K562 (cell line): ENCODE data around the gene ATG4D. TPM values are rescaled to one million over a fixed set of nuclear protein-coding genes. Genes with fewer than 3 reads are reported as not detected.
A peak's percentile ranks its signal among the peaks of the same experiment; 100 is the strongest.

Experiments used
- ATAC-seq: fragments of 200-7000 bp; cut with Tn5 transposase; 3 replicates; pipeline ENCODE4 v1.9.1; 2020; ENCODE audit warnings: moderate library complexity
- BruUV-seq: library from RNA; stranded (reverse); fragments of 400-500 nt; replicated peaks from 2 replicates; lab custom pipeline; 2021; lab: Mats Ljungman, UMichigan
- CTCF ChIA-PET: fragments of 300-600 bp; formaldehyde crosslinking; extraction: SDS; loops from one replicate; lab custom pipeline; 2021; ENCODE audit warnings: low intra/inter-chr PET ratio; lab: Yijun Ruan, JAX
- POLR2A ChIA-PET: fragments of 300-600, 350-650 bp; sonication (Branson Sonifier 250); formaldehyde crosslinking; extraction: SDS; loops from one replicate; lab custom pipeline; 2021; ENCODE audit warnings: antibody characterized with exemption, inconsistent platforms; lab: Yijun Ruan, JAX
- DNase-seq, 4 experiments: peaks; one replicate each; pipeline versions ENCODE4 v3.0.0 to v3.0.0-alpha.2; 2011 to 2018; ENCODE audit warnings: low spot score in 3 of 4, mixed read lengths in 3 of 4; ENCODE audit errors: extremely low read depth in 1 of 4
- FAIRE-seq: peaks from 2 replicates; lab custom pipeline; 2011; peaks lifted over from hg19 to GRCh38; lab: Jason Lieb, UNC
- H2AFZ ChIP-seq: 2 replicates; pipeline ENCODE4 v1.6.0; 2011; ENCODE audit warnings: low read depth, low read length, control low read depth, inconsistent platforms
- H3K27ac ChIP-seq: fragments of 200-600 bp; 3 replicates; pipeline ENCODE4 v1.8.0; 2011; ENCODE audit warnings: low read depth, mild to moderate bottlenecking, control low read depth, inconsistent platforms, low read length, moderate library complexity, mixed read lengths; ENCODE audit errors: extremely low read depth
- H3K27me3 ChIP-seq, 2 experiments: fragments of 300-600 bp in 1 of 2; 2 replicates in 1 of 2; 3 replicates in 1 of 2; pipeline versions ENCODE4 v1.6.0 to v1.8.0; 2011; ENCODE audit warnings: inconsistent platforms in 2 of 2, low read length in 2 of 2, mild to moderate bottlenecking in 1 of 2, mixed read lengths in 1 of 2, moderate library complexity in 1 of 2; ENCODE audit not compliant: control insufficient read depth in 2 of 2, insufficient read depth in 2 of 2
- H3K36me3 ChIP-seq: fragments of 300-600 bp; 3 replicates; pipeline ENCODE4 v1.8.0; 2011; ENCODE audit warnings: mild to moderate bottlenecking, low read length, inconsistent platforms; ENCODE audit not compliant: control insufficient read depth, insufficient read depth
- H3K4me1 ChIP-seq, 2 experiments: fragments of 200-600 bp in 1 of 2; replicated peaks in 1 of 2; 2 replicates in 1 of 2; 3 replicates in 1 of 2; pipeline versions ENCODE4 v1.5.1 to v1.8.0; 2011; ENCODE audit warnings: inconsistent platforms in 2 of 2, low read length in 2 of 2, mild to moderate bottlenecking in 1 of 2, mixed read lengths in 1 of 2, moderate library complexity in 1 of 2; ENCODE audit not compliant: control insufficient read depth in 2 of 2, insufficient read depth in 2 of 2
- H3K4me2 ChIP-seq: 2 replicates; pipeline ENCODE4 v1.6.1; 2011; ENCODE audit warnings: low read length, control low read depth, inconsistent platforms, mixed read lengths; ENCODE audit not compliant: insufficient read depth
- H3K4me3 ChIP-seq: fragments of 200-600 bp; sonication (generic), shearing (Covaris generic); 2 replicates; pipeline ENCODE4 v1.5.1; 2016; ENCODE audit warnings: control low read depth, inconsistent platforms
- H3K79me2 ChIP-seq: fragments of 200-600 bp; 3 replicates; pipeline ENCODE4 v1.8.0; 2011; ENCODE audit warnings: low read length, inconsistent platforms; ENCODE audit not compliant: control insufficient read depth, insufficient read depth
- H3K9ac ChIP-seq, 2 experiments: 2 replicates each; pipeline versions ENCODE4 v1.6.0 to v1.6.1; 2011; ENCODE audit warnings: low read depth in 2 of 2, low read length in 2 of 2, control low read depth in 1 of 2, inconsistent platforms in 1 of 2, mild to moderate bottlenecking in 1 of 2, mixed read lengths in 1 of 2; ENCODE audit not compliant: insufficient read depth in 1 of 2
- H3K9me1 ChIP-seq: one replicate; pipeline ENCODE4 v1.6.0; 2011; ENCODE audit warnings: inconsistent platforms, mild to moderate bottlenecking, low read length, moderate library complexity; ENCODE audit not compliant: control insufficient read depth, insufficient read depth
- H3K9me3 ChIP-seq: replicated peaks from 2 replicates; pipeline ENCODE4 v1.5.1; 2011; ENCODE audit warnings: low read depth, low read length, inconsistent platforms; ENCODE audit not compliant: control insufficient read depth, insufficient read depth
- H4K20me1 ChIP-seq: replicated peaks from 2 replicates; pipeline ENCODE4 v1.6.1; 2011; ENCODE audit warnings: low read length, inconsistent platforms, mixed read lengths; ENCODE audit not compliant: control insufficient read depth, insufficient read depth
- BCOR ChIP-seq: fragments of 450-650 bp; IDR thresholded peaks from 2 replicates; pipeline ENCODE4 v1.6.1; 2016
- E2F6 ChIP-seq, 2 experiments: IDR thresholded peaks; 2 replicates each; pipeline ENCODE4 v1.6.1; 2011; ENCODE audit warnings: borderline replicate concordance in 1 of 2, control low read depth in 1 of 2, low read depth in 1 of 2, low read length in 1 of 2, mild to moderate bottlenecking in 1 of 2, mixed read lengths in 1 of 2, moderate library complexity in 1 of 2; ENCODE audit not compliant: insufficient read depth in 1 of 2, insufficient read length in 1 of 2, poor library complexity in 1 of 2, severe bottlenecking in 1 of 2; ENCODE audit errors: extremely low read depth in 1 of 2
- ESRRA ChIP-seq: fragments of 450-650 bp; IDR thresholded peaks from 2 replicates; pipeline ENCODE4 v1.6.1; 2014; ENCODE audit warnings: low read depth, mild to moderate bottlenecking, moderate library complexity, borderline replicate concordance
- GTF2A2 ChIP-seq: IDR thresholded peaks from 2 replicates; pipeline ENCODE4 v1.6.1; 2016; ENCODE audit warnings: mild to moderate bottlenecking, missing genetic modification characterization, missing compliant biosample characterization
- HDAC2 ChIP-seq: fragments of 450-650 bp; IDR thresholded peaks from 2 replicates; pipeline ENCODE4 v1.6.1; 2016; ENCODE audit warnings: mild to moderate bottlenecking
- KAT2B ChIP-seq: IDR thresholded peaks from one replicate; pipeline ENCODE4 v1.6.1; 2012; ENCODE audit warnings: low read depth, mild to moderate bottlenecking, control low read depth, inconsistent platforms, low read length, moderate library complexity
- MAFK ChIP-seq: IDR thresholded peaks from 2 replicates; pipeline ENCODE4 v1.6.1; 2011; ENCODE audit warnings: low read length, improper control_type of control experiment
- MTA1 ChIP-seq: fragments of 450-650 bp; IDR thresholded peaks from 2 replicates; pipeline ENCODE4 v1.6.1; 2017; ENCODE audit warnings: borderline replicate concordance
- MYBL2 ChIP-seq, 2 experiments: fragments of 450-650 bp in 1 of 2; sonication (generic) in 1 of 2; formaldehyde crosslinking in 1 of 2; IDR thresholded peaks; 2 replicates each; pipeline versions ENCODE4 v1.6.1 to v1.8.1; 2017 to 2022; ENCODE audit warnings: borderline replicate concordance in 1 of 2, inconsistent platforms in 1 of 2, low read depth in 1 of 2, mild to moderate bottlenecking in 1 of 2, missing genetic modification reagents in 1 of 2, moderate library complexity in 1 of 2
- NBN ChIP-seq: fragments of 450-650 bp; IDR thresholded peaks from 2 replicates; pipeline ENCODE4 v1.6.1; 2016; ENCODE audit warnings: low read depth, mild to moderate bottlenecking
- PURB ChIP-seq: sonication (generic); formaldehyde crosslinking; IDR thresholded peaks from 2 replicates; pipeline ENCODE4 v1.9.0; 2021; ENCODE audit warnings: low read depth, mild to moderate bottlenecking, missing genetic modification reagents
- RCOR1 ChIP-seq, 2 experiments: IDR thresholded peaks; 2 replicates each; pipeline ENCODE4 v1.6.1; 2012; ENCODE audit warnings: low read depth in 2 of 2, low read length in 2 of 2, borderline replicate concordance in 1 of 2, improper control_type of control experiment in 1 of 2
- SNIP1 ChIP-seq: fragments of 450-650 bp; IDR thresholded peaks from 2 replicates; pipeline ENCODE4 v1.7.1; 2017; ENCODE audit warnings: low read depth, mild to moderate bottlenecking
- TCF7L2 ChIP-seq: fragments of 150-350 bp; IDR thresholded peaks from 2 replicates; pipeline ENCODE4 v1.6.1; 2016; ENCODE audit warnings: low read depth, mild to moderate bottlenecking, low read length, moderate library complexity
- XRCC5 ChIP-seq: fragments of 200-400 bp; formaldehyde crosslinking; IDR thresholded peaks from 2 replicates; pipeline ENCODE4 v1.6.1; 2017; ENCODE audit warnings: low read depth, mild to moderate bottlenecking, low read length
- YY1 ChIP-seq, 3 experiments: IDR thresholded peaks; 2 replicates each; pipeline ENCODE4 v1.6.1; 2011; ENCODE audit warnings: low read length in 2 of 3, mild to moderate bottlenecking in 2 of 3, moderate library complexity in 2 of 3, borderline replicate concordance in 1 of 3, control low read depth in 1 of 3, low read depth in 1 of 3; ENCODE audit not compliant: insufficient read depth in 3 of 3, insufficient replicate concordance in 2 of 3, control insufficient read depth in 1 of 3, insufficient read length in 1 of 3; ENCODE audit errors: extremely low read depth in 1 of 3
- ZNF174 ChIP-seq: fragments of 250-450 bp; sonication (Bioruptor Pico); IDR thresholded peaks from 2 replicates; pipeline ENCODE4 v1.4.0; 2020; ENCODE audit warnings: mild to moderate bottlenecking
- ZNF384 ChIP-seq: IDR thresholded peaks from 2 replicates; pipeline ENCODE4 v1.6.1; 2012; ENCODE audit warnings: low read depth, low read length, improper control_type of control experiment
- WGBS: fragments of 100-300 bp; shearing (Covaris generic); methylation state at CpG from one replicate; pipeline ENCODE4 v1.1.6; 2016; ENCODE audit warnings: low coverage, mixed read lengths; ENCODE audit not compliant: insufficient coverage; ENCODE audit errors: missing lambda C conversion rate; 5-methylcytosine and 5-hydroxymethylcytosine counted together
- in situ Hi-C: fragments of 300-500 bp; cut with MboI; formaldehyde crosslinking; loops from 4 replicates; pipeline ENCODE4 v1.15.0; 2018; ENCODE audit warnings: inconsistent platforms, mixed read lengths
- intact Hi-C: fragments of 100-400 bp; cut with micrococcal nuclease; formaldehyde crosslinking; loops from 2 replicates; pipeline ENCODE4 v1.14.2; 2022
- polyA plus RNA-seq, 8 experiments: library from polyadenylated mRNA; depleted of rRNA in 4 of 8; stranded (reverse) in 5 of 8; unstranded in 3 of 8; fragments of >200 nt; fragmentation: Nextera tagmentation in 2 of 8; fragmentation: Illumina TruSeq in 1 of 8; extraction: Ambion mirVana in 2 of 8; extraction: Trizol in 1 of 8; gene quantifications; 2 replicates each; pipeline versions ENCODE4 v1.2.1 to v1.2.3, GENCODE V29; 2011 to 2014; ENCODE audit warnings: inconsistent platforms in 1 of 8, missing spikeins in 1 of 8
- total RNA-seq, 7 experiments: library from RNA; depleted of rRNA in 6 of 7; stranded (reverse); fragments of >200 nt in 6 of 7; fragmentation: Illumina TruSeq in 2 of 7; extraction: Trizol in 2 of 7; gene quantifications; 2 replicates each; pipeline versions ENCODE4 v1.2.1 to v1.2.3, GENCODE V29; 2011 to 2021; ENCODE audit warnings: low replicate concordance in 1 of 7

ATG4D gene
- total and polyA plus RNA-seq, 9 of the 15 experiments (the other 6 are each of a cell fraction or from before 2014, with no cell fraction given): 0.51 to 66.1 (median 22.9) TPM

GRCh38 chr19:10574462-10574861 lies 30.8 kb downstream of the ATG4D start (continued):
- TF ChIP-seq ESRRA (no peak), PURB (CRISPR knock-in tag) (no peak), E2F6 (IDR thresholded peaks at IDR 0.05; ENCODE audit: borderline replicate concordance in 1 of 2, extremely low read depth in 1 of 2, insufficient read depth in 1 of 2, insufficient read length in 1 of 2, low read depth in 1 of 2, low read length in 1 of 2, poor library complexity in 1 of 2, severe bottlenecking in 1 of 2) (no peak)

GRCh38 chr19:10575011-10575716 lies 31.5 kb downstream of the ATG4D start:
- intact Hi-C loops (no loop called here), in situ Hi-C loops (no loop called here)
- H3K9me3 ChIP-seq: no peaks in the 10 kb centered on the region
- H3K4me3 ChIP-seq: no peak overlapping the region
- peaks cover 6 to 16% of the 10 kb centered on the region in 2 experiments; a peak in 4 of 5 replicates for H3K4me1 ChIP-seq
- BruUV-seq: no TSS peak
- H3K9ac ChIP-seq: no peak overlapping the region
- no peak overlapping the region for H3K27ac ChIP-seq
- H2AFZ ChIP-seq: no peak overlapping the region
- DNase-seq (no peak), ATAC-seq (no peak), FAIRE-seq (no peak)
- ChIA-PET POLR2A (interaction anchor here (0.6 to 0.7 kb wide), 2 partner anchors 52 to 663 kb away, joined by 3 read pairs; no protein-coding TSS in a partner anchor), CTCF (interaction anchor here (0.6 kb wide), 1 partner anchor 124 kb away, joined by 3 read pairs; no protein-coding TSS in a partner anchor)
- no peaks in the 10 kb centered on the region for H3K9me1 ChIP-seq
- H4K20me1 ChIP-seq: no peaks in the 10 kb centered on the region
- no peaks in the 10 kb centered on the region for H3K79me2 ChIP-seq
- no peak overlapping the region for H3K4me2 ChIP-seq
- H3K36me3 ChIP-seq: no peaks in the 10 kb centered on the region
- no peaks in the 10 kb centered on the region for H3K27me3 ChIP-seq
- 52% methylated on average over 6 of the region's 6 CpGs for WGBS
- TF ChIP-seq ZNF384 (0 out of 2 replicates have a peak, but pooled peaks have one; percentile 3), TCF7L2 (no peak), MAFK (no peak), SNIP1 (no peak), MYBL2 (IDR thresholded peaks at IDR 0.05; ENCODE audit: low read depth) (no peak), MYBL2 (CRISPR knock-in tag; IDR thresholded peaks at IDR 0.05; ENCODE audit: borderline replicate concordance) (no peak), XRCC5 (no peak), BCOR (peak; percentile 98), GTF2A2 (tag) (no peak), KAT2B (no peak), YY1 (IDR thresholded peaks at IDR 0.05; ENCODE audit: borderline replicate concordance in 1 of 3, control insufficient read depth in 1 of 3, extremely low read depth in 1 of 3, insufficient read depth in 3 of 3, insufficient read length in 1 of 3, insufficient replicate concordance in 2 of 3, low read depth in 1 of 3, low read length in 2 of 3) (no peak), NBN (0 out of 2 replicates have a peak, but pooled peaks have one; percentile 33), ZNF174 (CRISPR knock-in tag) (no peak), HDAC2 (peak; percentile 83; the same call in 1 of the 2 replicates), MTA1 (no peak), RCOR1 (IDR thresholded peaks at IDR 0.05; ENCODE audit: borderline replicate concordance in 1 of 2, low read depth in 2 of 2, low read length in 2 of 2) (peak in 1 of 2 experiments; percentile 71; a peak in 3 of 4 replicates)
